GM21515 (cell line): ENCODE data around the gene TBC1D22B.
"Not testable (repeated sequence)": the region's sequence is repeated elsewhere in the genome, so short reads cannot be mapped to it uniquely, and the experiment has no call there.

ENCODE experiments used
- ATAC-seq: cut with Tn5 transposase; IDR thresholded peaks from one replicate; pipeline ENCODE4 v1.9.1; 2021; ENCODE audit not compliant: unreplicated experiment

Gene TBC1D22B

GRCh38 chr6:37302086-37302686 lies 44.6 kb downstream of the TBC1D22B start:
- no peak for ATAC-seq

GRCh38 chr6:37303091-37303660 lies 45.6 kb downstream of the TBC1D22B start:
- no peak for ATAC-seq

GRCh38 chr6:37303891-37304503 lies 46.4 kb downstream of the TBC1D22B start:
- no peak for ATAC-seq

- ATAC-seq, result no peak
Observed at GRCh38 chr6:37304766-37305165, 47.2 kb downstream of the TBC1D22B start.

GRCh38 chr6:37305841-37306425 lies 48.4 kb downstream of the TBC1D22B start:
- ATAC-seq, result no peak

- ATAC-seq, result no peak
Observed at GRCh38 chr6:37306624-37307222, 49.2 kb downstream of the TBC1D22B start.

- ATAC-seq, result not testable (repeated sequence)
Observed at GRCh38 chr6:37307484-37307883, 49.9 kb downstream of the TBC1D22B start.

- ATAC-seq, result no peak
Observed at GRCh38 chr6:37308069-37308815, 50.7 kb downstream of the TBC1D22B start.

GRCh38 chr6:37309046-37309445 lies 51.5 kb downstream of the TBC1D22B start:
- ATAC-seq, result no peak

- no peak for ATAC-seq
Observed at GRCh38 chr6:37309692-37310091, 52.1 kb downstream of the TBC1D22B start.

- no peak for ATAC-seq
Observed at GRCh38 chr6:37310966-37311365, 53.4 kb downstream of the TBC1D22B start.

- ATAC-seq, result no peak
Observed at GRCh38 chr6:37311741-37312473, 54.3 kb downstream of the TBC1D22B start.

GRCh38 chr6:37313723-37314486 lies 56.3 kb downstream of the TBC1D22B start:
- ATAC-seq, result no peak

GRCh38 chr6:37314487-37315156 lies 57.0 kb downstream of the TBC1D22B start:
- no peak for ATAC-seq

GRCh38 chr6:37315157-37315515 lies 57.6 kb downstream of the TBC1D22B start:
- ATAC-seq, result no peak

GRCh38 chr6:37316071-37316470 lies 58.5 kb downstream of the TBC1D22B start:
- no peak for ATAC-seq

GRCh38 chr6:37317312-37318038 lies 59.9 kb downstream of the TBC1D22B start:
- ATAC-seq, result no peak

GRCh38 chr6:37319156-37319555 lies 61.6 kb downstream of the TBC1D22B start:
- no peak for ATAC-seq
